ENCODE data around the gene PPM1M.

The PPM1M gene

GRCh38 chr3:52295671-52296208, 50.2 kb downstream of the PPM1M start:
- no peak for DNase-seq (ENCODE audit: low read depth in 3 of 3)

GRCh38 chr3:52297242-52298148, 51.9 kb downstream of the PPM1M start:
- no peak for DNase-seq (ENCODE audit: low read depth in 3 of 3)

- no peak for DNase-seq (ENCODE audit: low read depth in 3 of 3)
Observed at GRCh38 chr3:52298149-52299098, 52.9 kb downstream of the PPM1M start.

- no peak for DNase-seq (ENCODE audit: low read depth in 3 of 3)
Observed at GRCh38 chr3:52299247-52299878, 53.8 kb downstream of the PPM1M start.
